ENCODE results near the gene ST13.
"Not testable (repeated sequence)": the region's sequence is repeated elsewhere in the genome, so short reads cannot be mapped to it uniquely, and the experiment has no call there.

The ST13 gene

GRCh38 chr22:40856513-40857308 lies at the start of gene ST13, which contains the start of gene XPNPEP3:
TSS of gene ST13 (minus strand) at chr22:40856639. CDS start at chr22:40856540, 99 bp downstream.
TSS of gene XPNPEP3 (plus strand) at chr22:40857148. CDS start at chr22:40857182, 34 bp downstream.
- DNase-seq (ENCODE audit: low read depth) = peak; percentile 74

GRCh38 chr22:40904101-40904500 lies 47.7 kb upstream of the ST13 start:
- DNase-seq (ENCODE audit: low read depth) = no peak

GRCh38 chr22:40898850-40899357 lies 42.5 kb upstream of the ST13 start:
- peak; percentile 31 for DNase-seq (ENCODE audit: low read depth)

- no peak for DNase-seq (ENCODE audit: low read depth)
Measured at GRCh38 chr22:40894417-40894816, 38.0 kb upstream of the ST13 start.

GRCh38 chr22:40890881-40891280 lies 34.4 kb upstream of the ST13 start:
- peak; percentile 8 for DNase-seq (ENCODE audit: low read depth)

GRCh38 chr22:40889116-40889515 lies 32.7 kb upstream of the ST13 start:
- DNase-seq (ENCODE audit: low read depth) = no peak

GRCh38 chr22:40878922-40879321 lies 22.5 kb upstream of the ST13 start:
- no peak for DNase-seq (ENCODE audit: low read depth)

- no peak for DNase-seq (ENCODE audit: low read depth)
Measured at GRCh38 chr22:40877488-40877887, 21.0 kb upstream of the ST13 start.

- DNase-seq (ENCODE audit: low read depth) = no peak
Measured at GRCh38 chr22:40876907-40877306, 20.5 kb upstream of the ST13 start.

GRCh38 chr22:40875111-40875510 lies 18.7 kb upstream of the ST13 start:
- no peak for DNase-seq (ENCODE audit: low read depth)

GRCh38 chr22:40874016-40874415 lies 17.6 kb upstream of the ST13 start:
- DNase-seq (ENCODE audit: low read depth) = no peak

- DNase-seq (ENCODE audit: low read depth) = not testable (repeated sequence)
Measured at GRCh38 chr22:40868379-40868778, 11.9 kb upstream of the ST13 start.

- DNase-seq (ENCODE audit: low read depth) = no peak
Measured at GRCh38 chr22:40867109-40867508, 10.7 kb upstream of the ST13 start.

- no peak for DNase-seq (ENCODE audit: low read depth)
Measured at GRCh38 chr22:40862537-40862936, 6.1 kb upstream of the ST13 start.

GRCh38 chr22:40862013-40862412 lies 5.6 kb upstream of the ST13 start, which contains the start of gene DNAJB7:
TSS of gene DNAJB7 (minus strand) at chr22:40862113. CDS start at chr22:40861994, 119 bp downstream.
- DNase-seq (ENCODE audit: low read depth) = no peak

- no peak for DNase-seq (ENCODE audit: low read depth)
Measured at GRCh38 chr22:40857309-40857855, 943 bp upstream of the ST13 start.

GRCh38 chr22:40855979-40856512 lies 393 bp downstream of the ST13 start:
- no peak for DNase-seq (ENCODE audit: low read depth)

- no peak for DNase-seq (ENCODE audit: low read depth)
Measured at GRCh38 chr22:40855071-40855978, 1.1 kb downstream of the ST13 start.

- DNase-seq (ENCODE audit: low read depth) = no peak
Measured at GRCh38 chr22:40853961-40854360, 2.5 kb downstream of the ST13 start.

- no peak for DNase-seq (ENCODE audit: low read depth)
Measured at GRCh38 chr22:40853333-40853732, 3.1 kb downstream of the ST13 start.

- DNase-seq (ENCODE audit: low read depth) = not testable (repeated sequence)
Measured at GRCh38 chr22:40845816-40846215, 10.6 kb downstream of the ST13 start.

- DNase-seq (ENCODE audit: low read depth) = no peak
Measured at GRCh38 chr22:40844951-40845350, 11.5 kb downstream of the ST13 start.

All from non-pigmented ciliary epithelial cell (primary cell).